K562 (cell line): ENCODE results near the gene POLD4. TPM values are rescaled to one million over a fixed set of nuclear protein-coding genes. Genes with fewer than 3 reads are reported as not detected.

Source experiments
- ATAC-seq: fragments of 200-7000 bp; cut with Tn5 transposase; 3 replicates; pipeline ENCODE4 v1.9.1; 2020; ENCODE audit warnings: moderate library complexity
- BruUV-seq: library from RNA; stranded (reverse); fragments of 400-500 nt; replicated peaks from 2 replicates; lab custom pipeline; 2021; lab: Mats Ljungman, UMichigan
- CTCF ChIA-PET: fragments of 300-600 bp; formaldehyde crosslinking; extraction: SDS; loops from one replicate; lab custom pipeline; 2021; ENCODE audit warnings: low intra/inter-chr PET ratio; lab: Yijun Ruan, JAX
- POLR2A ChIA-PET: fragments of 300-600, 350-650 bp; sonication (Branson Sonifier 250); formaldehyde crosslinking; extraction: SDS; loops from one replicate; lab custom pipeline; 2021; ENCODE audit warnings: antibody characterized with exemption, inconsistent platforms; lab: Yijun Ruan, JAX
- DNase-seq, 4 experiments: peaks; one replicate each; pipeline versions ENCODE4 v3.0.0 to v3.0.0-alpha.2; 2011 to 2018; ENCODE audit warnings: low spot score in 3 of 4, mixed read lengths in 3 of 4; ENCODE audit errors: extremely low read depth in 1 of 4
- FAIRE-seq: peaks from 2 replicates; lab custom pipeline; 2011; peaks lifted over from hg19 to GRCh38; lab: Jason Lieb, UNC
- H2AFZ ChIP-seq: 2 replicates; pipeline ENCODE4 v1.6.0; 2011; ENCODE audit warnings: low read depth, low read length, control low read depth, inconsistent platforms
- H3K27ac ChIP-seq: fragments of 200-600 bp; 3 replicates; pipeline ENCODE4 v1.8.0; 2011; ENCODE audit warnings: low read depth, mild to moderate bottlenecking, control low read depth, inconsistent platforms, low read length, moderate library complexity, mixed read lengths; ENCODE audit errors: extremely low read depth
- H3K27me3 ChIP-seq, 2 experiments: fragments of 300-600 bp in 1 of 2; 2 replicates in 1 of 2; 3 replicates in 1 of 2; pipeline versions ENCODE4 v1.6.0 to v1.8.0; 2011; ENCODE audit warnings: inconsistent platforms in 2 of 2, low read length in 2 of 2, mild to moderate bottlenecking in 1 of 2, mixed read lengths in 1 of 2, moderate library complexity in 1 of 2; ENCODE audit not compliant: control insufficient read depth in 2 of 2, insufficient read depth in 2 of 2
- H3K36me3 ChIP-seq: fragments of 300-600 bp; 3 replicates; pipeline ENCODE4 v1.8.0; 2011; ENCODE audit warnings: mild to moderate bottlenecking, low read length, inconsistent platforms; ENCODE audit not compliant: control insufficient read depth, insufficient read depth
- H3K4me1 ChIP-seq, 2 experiments: fragments of 200-600 bp in 1 of 2; replicated peaks in 1 of 2; 2 replicates in 1 of 2; 3 replicates in 1 of 2; pipeline versions ENCODE4 v1.5.1 to v1.8.0; 2011; ENCODE audit warnings: inconsistent platforms in 2 of 2, low read length in 2 of 2, mild to moderate bottlenecking in 1 of 2, mixed read lengths in 1 of 2, moderate library complexity in 1 of 2; ENCODE audit not compliant: control insufficient read depth in 2 of 2, insufficient read depth in 2 of 2
- H3K4me2 ChIP-seq: 2 replicates; pipeline ENCODE4 v1.6.1; 2011; ENCODE audit warnings: low read length, control low read depth, inconsistent platforms, mixed read lengths; ENCODE audit not compliant: insufficient read depth
- H3K4me3 ChIP-seq: fragments of 200-600 bp; sonication (generic), shearing (Covaris generic); 2 replicates; pipeline ENCODE4 v1.5.1; 2016; ENCODE audit warnings: control low read depth, inconsistent platforms
- H3K79me2 ChIP-seq: fragments of 200-600 bp; 3 replicates; pipeline ENCODE4 v1.8.0; 2011; ENCODE audit warnings: low read length, inconsistent platforms; ENCODE audit not compliant: control insufficient read depth, insufficient read depth
- H3K9ac ChIP-seq, 2 experiments: 2 replicates each; pipeline versions ENCODE4 v1.6.0 to v1.6.1; 2011; ENCODE audit warnings: low read depth in 2 of 2, low read length in 2 of 2, control low read depth in 1 of 2, inconsistent platforms in 1 of 2, mild to moderate bottlenecking in 1 of 2, mixed read lengths in 1 of 2; ENCODE audit not compliant: insufficient read depth in 1 of 2
- H3K9me1 ChIP-seq: one replicate; pipeline ENCODE4 v1.6.0; 2011; ENCODE audit warnings: inconsistent platforms, mild to moderate bottlenecking, low read length, moderate library complexity; ENCODE audit not compliant: control insufficient read depth, insufficient read depth
- H3K9me3 ChIP-seq: replicated peaks from 2 replicates; pipeline ENCODE4 v1.5.1; 2011; ENCODE audit warnings: low read depth, low read length, inconsistent platforms; ENCODE audit not compliant: control insufficient read depth, insufficient read depth
- H4K20me1 ChIP-seq: replicated peaks from 2 replicates; pipeline ENCODE4 v1.6.1; 2011; ENCODE audit warnings: low read length, inconsistent platforms, mixed read lengths; ENCODE audit not compliant: control insufficient read depth, insufficient read depth
- ARID1B ChIP-seq: fragments of 450-650 bp; IDR thresholded peaks from 2 replicates; pipeline ENCODE4 v1.6.1; 2016; ENCODE audit warnings: antibody characterized with exemption, mild to moderate bottlenecking, inconsistent platforms
- CBFA2T2 ChIP-seq: fragments of 450-650 bp; conservative IDR thresholded peaks from 2 replicates; pipeline ENCODE4 v1.6.1; 2017; ENCODE audit warnings: mild to moderate bottlenecking
- DNMT1 ChIP-seq: fragments of 450-650 bp; IDR thresholded peaks from 2 replicates; pipeline ENCODE4 v1.6.1; 2016; ENCODE audit warnings: antibody characterized with exemption, mild to moderate bottlenecking
- EWSR1 ChIP-seq: fragments of 450-650 bp; IDR thresholded peaks from 2 replicates; pipeline ENCODE4 v1.6.1; 2018; ENCODE audit warnings: borderline replicate concordance, mild to moderate bottlenecking, low read depth, moderate library complexity; ENCODE audit not compliant: partially characterized antibody
- HDGF ChIP-seq: fragments of 450-650 bp; IDR thresholded peaks from 2 replicates; pipeline ENCODE4 v1.6.1; 2016
- HOXB6 ChIP-seq: fragments of 250-450 bp; sonication (Bioruptor Pico); IDR thresholded peaks from 2 replicates; pipeline ENCODE4 v1.5.1; 2022; ENCODE audit warnings: mild to moderate bottlenecking, borderline replicate concordance
- KLF16 ChIP-seq: IDR thresholded peaks from 2 replicates; pipeline ENCODE4 v1.6.1; 2016; ENCODE audit warnings: antibody characterized with exemption
- MAFG ChIP-seq: fragments of 450-650 bp; conservative IDR thresholded peaks from 2 replicates; pipeline ENCODE4 v1.6.1; 2016; ENCODE audit warnings: missing genetic modification characterization, missing compliant biosample characterization
- MTA1 ChIP-seq: fragments of 450-650 bp; IDR thresholded peaks from 2 replicates; pipeline ENCODE4 v1.6.1; 2017; ENCODE audit warnings: borderline replicate concordance
- NFIC ChIP-seq: fragments of 450-650 bp; IDR thresholded peaks from 2 replicates; pipeline ENCODE4 v1.6.1; 2017; ENCODE audit warnings: mild to moderate bottlenecking, inconsistent platforms
- NR1H2 ChIP-seq: sonication (generic); formaldehyde crosslinking; IDR thresholded peaks from 2 replicates; pipeline ENCODE4 v1.4.0; 2020; ENCODE audit warnings: mild to moderate bottlenecking, missing genetic modification reagents
- PHB ChIP-seq: fragments of 250-450 bp; sonication (Bioruptor Pico); IDR thresholded peaks from 2 replicates; pipeline ENCODE4 v1.5.0; 2021
- POLR3A ChIP-seq: IDR thresholded peaks from 2 replicates; pipeline ENCODE4 v1.6.1; 2011; ENCODE audit warnings: borderline replicate concordance, mild to moderate bottlenecking, moderate library complexity; ENCODE audit not compliant: insufficient read length, insufficient read depth; ENCODE audit errors: extremely low read depth
- TAF1 ChIP-seq: IDR thresholded peaks from 2 replicates; pipeline ENCODE4 v1.6.1; 2011; ENCODE audit warnings: mild to moderate bottlenecking, low read length, moderate library complexity; ENCODE audit not compliant: insufficient read depth, control insufficient read depth, severe bottlenecking; ENCODE audit errors: extremely low read depth
- ZNF146 ChIP-seq: IDR thresholded peaks from one replicate; pipeline ENCODE4 v1.6.1; 2018; ENCODE audit warnings: missing compliant biosample characterization; ENCODE audit not compliant: unreplicated experiment
- ZNF263 ChIP-seq: sonication (generic); formaldehyde crosslinking; IDR thresholded peaks from 2 replicates; pipeline ENCODE4 v1.8.0; 2022; ENCODE audit warnings: mild to moderate bottlenecking, missing genetic modification reagents, borderline replicate concordance
- WGBS: fragments of 100-300 bp; shearing (Covaris generic); methylation state at CpG from one replicate; pipeline ENCODE4 v1.1.6; 2016; ENCODE audit warnings: low coverage, mixed read lengths; ENCODE audit not compliant: insufficient coverage; ENCODE audit errors: missing lambda C conversion rate; 5-methylcytosine and 5-hydroxymethylcytosine counted together
- in situ Hi-C: fragments of 300-500 bp; cut with MboI; formaldehyde crosslinking; loops from 4 replicates; pipeline ENCODE4 v1.15.0; 2018; ENCODE audit warnings: inconsistent platforms, mixed read lengths
- intact Hi-C: fragments of 100-400 bp; cut with micrococcal nuclease; formaldehyde crosslinking; loops from 2 replicates; pipeline ENCODE4 v1.14.2; 2022
- polyA plus RNA-seq, 8 experiments: library from polyadenylated mRNA; depleted of rRNA in 4 of 8; stranded (reverse) in 5 of 8; unstranded in 3 of 8; fragments of >200 nt; fragmentation: Nextera tagmentation in 2 of 8; fragmentation: Illumina TruSeq in 1 of 8; extraction: Ambion mirVana in 2 of 8; extraction: Trizol in 1 of 8; gene quantifications; 2 replicates each; pipeline versions ENCODE4 v1.2.1 to v1.2.3, GENCODE V29; 2011 to 2014; ENCODE audit warnings: inconsistent platforms in 1 of 8, missing spikeins in 1 of 8
- total RNA-seq, 7 experiments: library from RNA; depleted of rRNA in 6 of 7; stranded (reverse); fragments of >200 nt in 6 of 7; fragmentation: Illumina TruSeq in 2 of 7; extraction: Trizol in 2 of 7; gene quantifications; 2 replicates each; pipeline versions ENCODE4 v1.2.1 to v1.2.3, GENCODE V29; 2011 to 2021; ENCODE audit warnings: low replicate concordance in 1 of 7
- TF ChIP-seq, protein P1 (sequence below): fragments of 250-450 bp; sonication (Bioruptor Pico); IDR thresholded peaks from 2 replicates; pipeline ENCODE4 v1.8.0; 2022; ENCODE audit warnings: moderate library complexity, mild to moderate bottlenecking, inconsistent platforms
- TF ChIP-seq, protein P2 (sequence below): fragments of 450-650 bp; conservative IDR thresholded peaks from 2 replicates; pipeline ENCODE4 v1.6.1; 2016; ENCODE audit warnings: missing genetic modification characterization, low read depth, mild to moderate bottlenecking, control low read depth, missing compliant biosample characterization

POLD4 gene
- total and polyA plus RNA-seq, 9 of the 15 experiments (the other 6 are each of a cell fraction or from before 2014, with no cell fraction given): 5.8 to 64.5 (median 18.3) TPM

DNA sequence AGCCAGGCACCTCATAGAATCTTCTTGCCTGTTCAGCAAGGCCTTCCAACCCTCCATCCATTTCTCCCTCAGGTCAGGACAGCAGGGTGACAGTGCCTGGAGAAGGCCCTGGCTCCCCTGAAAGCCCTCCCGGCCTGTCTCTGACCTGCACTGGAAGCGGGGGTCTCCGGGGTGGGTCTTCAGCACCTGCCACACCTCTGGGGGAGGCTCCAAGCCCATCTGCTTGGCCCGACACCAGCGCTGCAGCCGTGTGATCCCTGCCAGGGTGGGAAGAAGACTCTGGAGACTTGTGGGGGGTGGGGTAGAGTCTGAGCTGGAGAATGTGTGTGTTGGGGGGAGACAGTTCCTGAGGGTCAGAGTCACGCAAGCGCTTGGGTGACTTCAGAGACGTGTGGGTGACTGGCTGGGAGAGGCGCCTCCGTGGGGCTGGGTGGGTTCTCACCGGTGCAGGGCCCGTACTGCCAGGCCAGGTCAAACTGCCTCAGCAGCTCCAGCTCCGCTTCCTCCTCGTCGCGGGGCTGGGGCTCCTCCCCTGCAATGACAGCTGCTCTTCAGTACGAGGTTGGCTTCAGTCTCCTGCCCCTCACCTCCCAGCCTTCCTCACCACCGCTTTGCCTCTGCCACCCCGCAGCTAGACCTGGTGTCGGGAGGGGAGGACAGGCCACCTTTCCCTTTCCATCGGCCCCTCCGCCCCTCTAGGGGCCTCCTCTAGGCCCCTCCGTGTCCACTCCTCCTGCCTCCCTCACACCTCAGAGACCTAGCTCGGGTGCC lies 615 bp downstream of the POLD4 start:
- Histone ChIP-seq H4K20me1 (no peaks in the 10 kb centered on the region; the same call in 1 of the 2 replicates), H3K9me1 (no peaks in the 10 kb centered on the region), H3K27me3 (no peaks in the 10 kb centered on the region), H3K9me3 (no peaks in the 10 kb centered on the region), H3K4me3 (peak overlapping the region; percentile 76), H3K36me3 (peaks cover 4% of the 10 kb centered on the region; the same call in 1 of the 3 replicates), H3K79me2 (peaks cover 8% of the 10 kb centered on the region), H3K9ac (peak overlapping the region; percentile 80 to 92), H3K27ac (peak overlapping the region; percentile 92), H3K4me1 (peaks cover 70 to 72% of the 10 kb centered on the region in 2 experiments), H2AFZ (peak overlapping the region; percentile 73), H3K4me2 (peak overlapping the region; percentile 94)
- no peak for FAIRE-seq
- DNase-seq: peak in 3 of 4 experiments; percentile 28 to 47 (median 35)
- ChIA-PET CTCF (interaction anchor here (4.5 kb wide), 1 partner anchor 29 kb away, joined by 25 read pairs; no protein-coding TSS in a partner anchor), POLR2A (interaction anchor here (0.9 to 2.3 kb wide), 12 partner anchors 10 to 297 kb away, joined by 3 to 15 read pairs (median 4); partner anchors contain the start of gene RAD9A)
- in situ Hi-C loops: no loop called here
- BruUV-seq: TSS peak; percentile 91
- ATAC-seq: peak; percentile 2
- intact Hi-C loops: loop anchor here (1.0 to 5.0 kb wide), 2 partner anchors 30 to 230 kb away; partner anchors contain the start of gene GSTP1
- WGBS: 18% methylated on average over 14 of the region's 25 CpGs
- TF ChIP-seq NR1H2 (CRISPR knock-in tag) (no peak), MTA1 (peak; percentile 29; the same call in 1 of the 2 replicates), DNMT1 (0 out of 2 replicates have a peak, but pooled peaks have one; percentile 50), HDGF (0 out of 2 replicates have a peak, but pooled peaks have one; percentile 44), PHB (CRISPR knock-in tag) (0 out of 2 replicates have a peak, but pooled peaks have one; percentile 38), ARID1B (peak; percentile 6; the same call in 1 of the 2 replicates), TAF1 (no peak), ZNF146 (CRISPR knock-in tag) (peak; percentile 7), HOXB6 (no peak), ZNF263 (CRISPR knock-in tag) (peak; percentile 75), POLR3A (no peak), MAFG (tag) (no peak), EWSR1 (no peak), CBFA2T2 (no peak), NFIC (no peak; the same call in 1 of the 2 replicates), KLF16 (no peak)
- TF ChIP-seq, protein P1, sequence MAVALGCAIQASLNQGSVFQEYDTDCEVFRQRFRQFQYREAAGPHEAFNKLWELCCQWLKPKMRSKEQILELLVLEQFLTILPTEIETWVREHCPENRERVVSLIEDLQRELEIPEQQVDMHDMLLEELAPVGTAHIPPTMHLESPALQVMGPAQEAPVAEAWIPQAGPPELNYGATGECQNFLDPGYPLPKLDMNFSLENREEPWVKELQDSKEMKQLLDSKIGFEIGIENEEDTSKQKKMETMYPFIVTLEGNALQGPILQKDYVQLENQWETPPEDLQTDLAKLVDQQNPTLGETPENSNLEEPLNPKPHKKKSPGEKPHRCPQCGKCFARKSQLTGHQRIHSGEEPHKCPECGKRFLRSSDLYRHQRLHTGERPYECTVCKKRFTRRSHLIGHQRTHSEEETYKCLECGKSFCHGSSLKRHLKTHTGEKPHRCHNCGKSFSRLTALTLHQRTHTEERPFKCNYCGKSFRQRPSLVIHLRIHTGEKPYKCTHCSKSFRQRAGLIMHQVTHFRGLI: no peak
- TF ChIP-seq, protein P2, sequence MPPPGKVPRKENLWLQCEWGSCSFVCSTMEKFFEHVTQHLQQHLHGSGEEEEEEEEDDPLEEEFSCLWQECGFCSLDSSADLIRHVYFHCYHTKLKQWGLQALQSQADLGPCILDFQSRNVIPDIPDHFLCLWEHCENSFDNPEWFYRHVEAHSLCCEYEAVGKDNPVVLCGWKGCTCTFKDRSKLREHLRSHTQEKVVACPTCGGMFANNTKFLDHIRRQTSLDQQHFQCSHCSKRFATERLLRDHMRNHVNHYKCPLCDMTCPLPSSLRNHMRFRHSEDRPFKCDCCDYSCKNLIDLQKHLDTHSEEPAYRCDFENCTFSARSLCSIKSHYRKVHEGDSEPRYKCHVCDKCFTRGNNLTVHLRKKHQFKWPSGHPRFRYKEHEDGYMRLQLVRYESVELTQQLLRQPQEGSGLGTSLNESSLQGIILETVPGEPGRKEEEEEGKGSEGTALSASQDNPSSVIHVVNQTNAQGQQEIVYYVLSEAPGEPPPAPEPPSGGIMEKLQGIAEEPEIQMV (tag): no peak
